H1 (cell line): Measurements from ENCODE around the gene UFM1.

Experiments used
- CEBPB ChIP-seq: IDR thresholded peaks from 2 replicates; pipeline ENCODE4 v1.6.1; 2012; ENCODE audit warnings: low read depth, low read length
- CHD1 ChIP-seq: IDR thresholded peaks from 2 replicates; pipeline ENCODE4 v1.6.1; 2012; ENCODE audit warnings: low read depth, low read length, improper control_type of control experiment
- EP300 ChIP-seq, 2 experiments: IDR thresholded peaks; 1 replicate in 1 of 2; 2 replicates in 1 of 2; pipeline ENCODE4 v1.6.1; 2011 to 2012; ENCODE audit warnings: low read depth in 2 of 2, low read length in 2 of 2, mild to moderate bottlenecking in 2 of 2, borderline replicate concordance in 1 of 2, inconsistent platforms in 1 of 2, moderate library complexity in 1 of 2
- EZH2 ChIP-seq: fragments of 200-600 bp; sonication (generic); IDR thresholded peaks from 2 replicates; pipeline ENCODE4 v1.7.1; 2012; ENCODE audit warnings: low read depth, mild to moderate bottlenecking, moderate library complexity, low read length, inconsistent platforms; ENCODE audit not compliant: severe bottlenecking
- FOSL1 ChIP-seq: IDR thresholded peaks from 2 replicates; pipeline ENCODE4 v1.6.1; 2011; ENCODE audit warnings: mild to moderate bottlenecking, low read depth, low read length, moderate library complexity; ENCODE audit not compliant: insufficient read depth
- JUND ChIP-seq: IDR thresholded peaks from 2 replicates; pipeline ENCODE4 v1.6.1; 2011; ENCODE audit warnings: mild to moderate bottlenecking, improper control_type of control experiment, low read length
- MAFK ChIP-seq: IDR thresholded peaks from 2 replicates; pipeline ENCODE4 v1.6.1; 2012; ENCODE audit warnings: low read depth, mild to moderate bottlenecking, improper control_type of control experiment, low read length
- NRF1 ChIP-seq: IDR thresholded peaks from 2 replicates; pipeline ENCODE4 v1.6.1; 2011; ENCODE audit warnings: mild to moderate bottlenecking, low read depth, low read length, improper control_type of control experiment
- POLR2A ChIP-seq, 2 experiments: IDR thresholded peaks; 1 replicate in 1 of 2; 2 replicates in 1 of 2; pipeline ENCODE4 v1.6.1; 2011; ENCODE audit warnings: low read depth in 2 of 2, low read length in 2 of 2, mild to moderate bottlenecking in 2 of 2; ENCODE audit errors: control extremely low read depth in 1 of 2
- TAF1 ChIP-seq: IDR thresholded peaks from 2 replicates; pipeline ENCODE4 v1.6.1; 2011; ENCODE audit warnings: mild to moderate bottlenecking, low read depth, low read length
- TBP ChIP-seq: IDR thresholded peaks from 2 replicates; pipeline ENCODE4 v1.6.1; 2011; ENCODE audit warnings: low read depth, low read length, improper control_type of control experiment
- ZNF274 ChIP-seq: IDR thresholded peaks from 2 replicates; pipeline ENCODE4 v1.7.0; 2012; ENCODE audit warnings: low read length, borderline replicate concordance; ENCODE audit errors: extremely low read depth
- TF ChIP-seq, protein P1 (sequence below), 3 experiments: IDR thresholded peaks; 1 replicate in 2 of 3; 2 replicates in 1 of 3; pipeline versions ENCODE4 v1.5.1 to v1.6.1; 2011; ENCODE audit warnings: low read length in 3 of 3, mild to moderate bottlenecking in 3 of 3, inconsistent platforms in 2 of 3, low read depth in 1 of 3, moderate library complexity in 1 of 3; ENCODE audit not compliant: insufficient read depth in 1 of 3; ENCODE audit errors: control extremely low read depth in 1 of 3
- TF ChIP-seq, protein P2 (sequence below): IDR thresholded peaks from 2 replicates; pipeline ENCODE4 v1.6.1; 2011; ENCODE audit warnings: low read depth, mild to moderate bottlenecking, low read length; ENCODE audit not compliant: insufficient read depth

DNA sequence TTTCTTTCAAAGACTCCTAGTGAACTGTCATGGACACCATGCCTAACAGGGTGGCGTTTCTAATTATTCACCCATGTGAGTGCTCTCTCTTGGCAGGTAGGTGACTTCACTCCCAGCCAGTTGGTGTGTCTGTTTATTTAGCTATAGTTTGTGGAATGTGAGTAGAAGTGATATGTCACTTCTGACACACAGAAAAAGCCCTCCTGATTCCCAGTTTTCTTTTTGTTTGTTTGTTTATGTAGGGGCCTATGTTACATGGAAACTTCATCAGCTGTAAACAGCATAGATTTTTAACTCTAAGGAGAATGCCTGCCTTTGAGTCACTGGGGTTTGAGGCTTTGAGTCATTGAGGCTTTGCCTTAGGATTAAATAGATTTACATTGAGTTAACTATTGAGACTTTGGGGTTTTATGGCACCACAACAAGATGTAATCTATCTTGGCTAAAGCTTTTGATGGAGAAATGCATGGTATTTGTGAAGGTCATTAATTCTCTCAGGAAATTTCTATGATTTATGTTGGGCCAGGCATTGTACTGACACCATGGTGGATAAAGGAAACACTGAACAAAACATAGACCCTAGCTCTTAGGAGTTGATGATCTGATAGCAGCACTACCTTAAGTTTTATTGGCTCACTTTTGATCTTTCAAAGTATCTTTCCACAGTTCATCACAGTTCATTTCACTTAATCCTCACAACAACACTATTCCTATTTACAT lies 45.3 kb downstream of the UFM1 start:
- TF ChIP-seq, protein P1, sequence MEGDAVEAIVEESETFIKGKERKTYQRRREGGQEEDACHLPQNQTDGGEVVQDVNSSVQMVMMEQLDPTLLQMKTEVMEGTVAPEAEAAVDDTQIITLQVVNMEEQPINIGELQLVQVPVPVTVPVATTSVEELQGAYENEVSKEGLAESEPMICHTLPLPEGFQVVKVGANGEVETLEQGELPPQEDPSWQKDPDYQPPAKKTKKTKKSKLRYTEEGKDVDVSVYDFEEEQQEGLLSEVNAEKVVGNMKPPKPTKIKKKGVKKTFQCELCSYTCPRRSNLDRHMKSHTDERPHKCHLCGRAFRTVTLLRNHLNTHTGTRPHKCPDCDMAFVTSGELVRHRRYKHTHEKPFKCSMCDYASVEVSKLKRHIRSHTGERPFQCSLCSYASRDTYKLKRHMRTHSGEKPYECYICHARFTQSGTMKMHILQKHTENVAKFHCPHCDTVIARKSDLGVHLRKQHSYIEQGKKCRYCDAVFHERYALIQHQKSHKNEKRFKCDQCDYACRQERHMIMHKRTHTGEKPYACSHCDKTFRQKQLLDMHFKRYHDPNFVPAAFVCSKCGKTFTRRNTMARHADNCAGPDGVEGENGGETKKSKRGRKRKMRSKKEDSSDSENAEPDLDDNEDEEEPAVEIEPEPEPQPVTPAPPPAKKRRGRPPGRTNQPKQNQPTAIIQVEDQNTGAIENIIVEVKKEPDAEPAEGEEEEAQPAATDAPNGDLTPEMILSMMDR (IDR thresholded peaks at IDR 0.05; ENCODE audit: control extremely low read depth in 1 of 3, insufficient read depth in 1 of 3, low read depth in 1 of 3, low read length in 3 of 3), result no peak
- TF ChIP-seq MAFK, result no peak
- TF ChIP-seq POLR2A (IDR thresholded peaks at IDR 0.05; ENCODE audit: control extremely low read depth in 1 of 2, low read depth in 2 of 2, low read length in 2 of 2), result no peak
- TF ChIP-seq, protein P2, sequence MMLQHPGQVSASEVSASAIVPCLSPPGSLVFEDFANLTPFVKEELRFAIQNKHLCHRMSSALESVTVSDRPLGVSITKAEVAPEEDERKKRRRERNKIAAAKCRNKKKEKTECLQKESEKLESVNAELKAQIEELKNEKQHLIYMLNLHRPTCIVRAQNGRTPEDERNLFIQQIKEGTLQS, result no peak
- TF ChIP-seq ZNF274, result no peak
- TF ChIP-seq NRF1, result no peak
- TF ChIP-seq EZH2, result no peak
- no peak for TF ChIP-seq TBP
- TF ChIP-seq CEBPB, result no peak
- TF ChIP-seq TAF1, result no peak
- TF ChIP-seq JUND, result no peak
- no peak for TF ChIP-seq FOSL1
- no peak for TF ChIP-seq EP300 (IDR thresholded peaks at IDR 0.05; ENCODE audit: borderline replicate concordance in 1 of 2, low read depth in 2 of 2, low read length in 2 of 2)
- TF ChIP-seq CHD1, result no peak
